SK-N-SH (cell line): ENCODE data around the gene SPSB4.
"Not testable (repeated sequence)": the region's sequence is repeated elsewhere in the genome, so short reads cannot be mapped to it uniquely, and the experiment has no call there.

Experiments used
- CHD2 ChIP-seq: fragments of 150-350 bp; IDR thresholded peaks from 2 replicates; pipeline ENCODE4 v1.6.1; 2018; ENCODE audit warnings: low read length; ENCODE audit not compliant: partially characterized antibody
- CTCF ChIP-seq: fragments of 200-600 bp; sonication (generic); IDR thresholded peaks from 2 replicates; pipeline ENCODE4 v1.6.1; 2017; ENCODE audit warnings: antibody characterized with exemption, mild to moderate bottlenecking, moderate library complexity
- EP300 ChIP-seq, 2 experiments: IDR thresholded peaks; 2 replicates each; pipeline versions ENCODE4 v1.4.0 to v1.6.1; 2012; ENCODE audit warnings: borderline replicate concordance in 1 of 2, low read depth in 1 of 2, low read length in 1 of 2
- FOXJ3 ChIP-seq: sonication (generic); formaldehyde crosslinking; IDR thresholded peaks from 2 replicates; pipeline ENCODE4 v1.5.1; 2020; ENCODE audit warnings: mild to moderate bottlenecking, missing genetic modification reagents
- GABPA ChIP-seq: IDR thresholded peaks from 2 replicates; pipeline ENCODE4 v1.4.0; 2012; ENCODE audit warnings: low read depth, mild to moderate bottlenecking
- IRF3 ChIP-seq: fragments of 150-350 bp; IDR thresholded peaks from 2 replicates; pipeline ENCODE4 v1.6.1; 2016; ENCODE audit warnings: mild to moderate bottlenecking, low read depth, low read length
- MAX ChIP-seq: IDR thresholded peaks from 2 replicates; pipeline ENCODE4 v1.4.0; 2012; ENCODE audit warnings: low read depth
- MXI1 ChIP-seq: IDR thresholded peaks from 2 replicates; pipeline ENCODE4 v1.6.1; 2012; ENCODE audit warnings: mild to moderate bottlenecking, low read depth, low read length, improper control_type of control experiment
- POLR2AphosphoS5 ChIP-seq: IDR thresholded peaks from 2 replicates; pipeline ENCODE4 v1.6.1; 2012; ENCODE audit warnings: low read depth, low read length
- REST ChIP-seq: IDR thresholded peaks from 2 replicates; pipeline ENCODE4 v1.6.1; 2012; ENCODE audit warnings: mild to moderate bottlenecking, low read depth, low read length, moderate library complexity
- SIN3A ChIP-seq: IDR thresholded peaks from 2 replicates; pipeline ENCODE4 v1.6.1; 2012; ENCODE audit warnings: low read depth, mild to moderate bottlenecking, low read length, moderate library complexity, borderline replicate concordance
- USF2 ChIP-seq: fragments of 150-350 bp; IDR thresholded peaks from 2 replicates; pipeline ENCODE4 v1.6.1; 2017; ENCODE audit warnings: antibody characterized with exemption, low read length, low read depth, borderline replicate concordance

- not testable (repeated sequence) for TF ChIP-seq POLR2AphosphoS5; GABPA; CTCF; USF2; MXI1; MAX; EP300 (IDR thresholded peaks at IDR 0.05; ENCODE audit: borderline replicate concordance in 1 of 2, low read depth in 1 of 2, low read length in 1 of 2); REST; FOXJ3; CHD2; SIN3A; IRF3
These were observed 62.5 kb downstream of the SPSB4 start for GRCh38 chr3:141113680-141114079.
